HCEC 1CT (cell line): ENCODE data around the gene RAB3C.

Experiments used
- DNase-seq: peaks from one replicate; pipeline ENCODE4 v3.0.0-alpha.2; 2017

RAB3C gene

GRCh38 chr5:58778888-58779287 lies 196.0 kb downstream of the RAB3C start:
- DNase-seq: no peak

DNA sequence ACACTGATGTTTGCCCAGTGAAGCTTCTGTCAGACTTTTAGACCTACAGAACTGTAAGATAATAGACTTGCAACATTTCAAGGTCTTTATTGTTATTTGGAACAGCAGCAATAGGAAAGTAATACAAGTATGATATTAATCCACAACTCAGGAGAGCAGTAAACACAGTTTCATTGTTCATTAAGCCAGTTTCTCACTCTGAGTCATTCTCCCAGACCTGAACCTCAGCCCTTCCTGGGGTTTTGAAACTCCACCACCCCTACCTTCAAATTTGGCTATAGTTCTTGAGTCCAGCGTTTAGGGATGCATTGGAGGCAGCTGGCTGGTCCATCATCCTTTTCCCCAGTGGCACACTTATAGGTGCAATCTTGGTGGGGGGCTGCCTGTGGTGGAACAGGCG lies 203.2 kb downstream of the RAB3C start:
- DNase-seq: no peak

- DNase-seq: no peak
Observed at GRCh38 chr5:58786711-58787303, 203.9 kb downstream of the RAB3C start.

GRCh38 chr5:58787987-58788386 lies 205.1 kb downstream of the RAB3C start:
- no peak for DNase-seq

DNA sequence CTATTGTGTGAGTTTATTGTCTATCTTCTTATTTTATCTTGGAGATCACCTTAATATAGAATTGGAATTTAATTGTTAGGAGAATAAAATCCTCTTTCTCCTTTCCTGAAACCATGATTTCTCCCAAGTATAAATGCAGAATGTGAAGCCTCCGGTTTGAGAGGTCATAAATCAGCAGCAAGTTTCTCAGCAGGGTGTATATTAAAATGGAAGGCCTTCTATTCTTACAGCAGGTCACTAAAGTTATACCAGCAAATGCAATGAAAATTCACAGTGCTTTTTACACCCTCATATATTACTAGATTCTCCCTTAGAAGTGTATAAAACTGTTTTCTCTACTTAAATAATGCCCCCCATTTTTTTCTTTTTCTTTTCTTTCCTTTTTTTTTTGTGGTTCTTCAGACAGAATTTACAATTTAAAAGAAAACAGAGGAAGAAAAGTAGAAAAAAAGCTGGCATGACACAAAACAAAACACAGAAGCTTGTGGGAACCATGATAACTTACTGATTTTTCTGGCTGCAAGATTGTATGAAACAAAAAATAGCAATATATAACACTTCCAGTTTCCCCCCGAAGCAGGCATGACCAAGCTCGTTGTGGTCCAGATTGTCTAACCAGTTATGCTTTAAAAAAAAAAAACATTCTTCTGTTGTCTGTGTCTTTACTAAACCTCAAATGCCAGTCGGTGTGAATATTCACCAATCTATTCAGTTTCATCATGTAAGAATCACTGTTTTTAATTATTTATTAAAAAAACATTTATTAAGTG lies 211.2 kb downstream of the RAB3C start:
- DNase-seq: no peak

DNA sequence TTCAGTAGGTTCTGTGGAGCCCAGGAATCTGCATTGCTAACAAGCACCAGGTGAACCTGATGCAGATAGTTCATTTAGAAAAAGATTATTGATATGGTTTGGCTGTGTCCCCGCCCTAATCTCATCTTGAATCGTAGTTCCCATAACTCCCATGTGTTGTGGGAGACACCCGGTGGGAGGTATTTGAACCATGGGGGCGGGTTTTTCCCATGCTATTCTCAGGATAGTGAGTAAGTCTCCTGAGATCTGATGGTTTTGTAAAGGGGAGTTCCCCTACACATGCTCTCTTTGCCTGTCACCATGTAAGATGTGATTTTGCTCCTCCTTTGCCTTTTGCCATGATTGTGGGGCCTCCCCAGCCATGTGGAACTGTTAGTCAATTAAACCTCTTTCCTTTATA lies 212.0 kb downstream of the RAB3C start:
- no peak for DNase-seq

DNA sequence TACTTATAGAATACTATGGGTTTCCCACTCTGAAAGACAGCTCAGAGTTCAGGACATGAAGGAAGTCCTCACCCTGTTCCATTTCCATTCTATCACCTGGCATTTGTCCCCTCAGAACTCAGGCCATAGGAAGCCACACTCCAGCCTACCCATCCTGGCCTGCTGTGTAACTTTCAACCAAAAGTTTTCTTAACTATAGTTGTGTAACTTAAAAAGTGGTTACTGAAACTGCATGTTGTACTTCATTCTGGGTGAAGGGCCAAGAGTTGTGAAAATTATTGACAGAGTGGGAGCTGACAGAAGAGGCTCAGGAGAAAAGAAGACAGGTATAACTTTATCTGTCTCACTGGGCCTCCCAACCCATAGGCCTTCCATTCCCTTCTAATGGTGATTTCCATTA lies 212.5 kb downstream of the RAB3C start:
- DNase-seq: no peak

DNA sequence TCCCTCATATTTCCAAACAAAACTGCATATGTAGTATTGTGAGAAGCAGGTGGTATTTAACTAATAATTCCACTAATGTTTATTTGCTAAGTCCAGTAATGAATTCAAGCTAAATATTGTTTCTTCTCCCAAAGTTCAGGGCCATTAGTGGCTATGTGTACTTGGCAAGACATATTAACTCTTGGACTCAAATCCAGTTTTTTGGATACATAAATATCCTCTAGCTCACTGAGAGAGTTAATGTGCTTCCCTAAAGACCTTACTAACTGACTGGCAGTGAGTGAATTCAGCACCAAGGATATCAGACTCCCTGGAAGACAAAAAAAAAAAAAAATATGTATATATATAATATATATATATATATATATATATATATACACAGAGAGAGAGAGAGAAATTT lies 214.1 kb downstream of the RAB3C start:
- no peak for DNase-seq

DNA sequence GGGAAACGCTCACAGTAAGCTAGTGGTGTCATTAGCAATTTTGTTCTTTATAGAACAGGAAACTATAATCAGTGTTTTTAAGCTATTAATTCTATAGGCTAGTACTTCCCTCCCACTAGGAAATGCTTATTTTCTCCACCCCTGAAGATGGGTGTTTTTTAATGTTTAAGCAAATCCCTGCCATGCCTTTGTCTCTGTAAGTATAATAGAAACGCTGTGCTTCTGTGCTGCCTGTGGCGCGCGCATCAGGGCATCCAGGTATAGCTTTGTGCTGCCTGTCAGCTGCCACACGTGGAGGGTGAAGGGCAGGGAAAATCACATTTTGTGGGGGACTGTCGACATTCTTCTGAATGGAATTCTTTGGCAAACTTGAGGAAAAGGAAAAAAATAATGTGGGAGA lies 217.5 kb downstream of the RAB3C start:
- no peak for DNase-seq

DNA sequence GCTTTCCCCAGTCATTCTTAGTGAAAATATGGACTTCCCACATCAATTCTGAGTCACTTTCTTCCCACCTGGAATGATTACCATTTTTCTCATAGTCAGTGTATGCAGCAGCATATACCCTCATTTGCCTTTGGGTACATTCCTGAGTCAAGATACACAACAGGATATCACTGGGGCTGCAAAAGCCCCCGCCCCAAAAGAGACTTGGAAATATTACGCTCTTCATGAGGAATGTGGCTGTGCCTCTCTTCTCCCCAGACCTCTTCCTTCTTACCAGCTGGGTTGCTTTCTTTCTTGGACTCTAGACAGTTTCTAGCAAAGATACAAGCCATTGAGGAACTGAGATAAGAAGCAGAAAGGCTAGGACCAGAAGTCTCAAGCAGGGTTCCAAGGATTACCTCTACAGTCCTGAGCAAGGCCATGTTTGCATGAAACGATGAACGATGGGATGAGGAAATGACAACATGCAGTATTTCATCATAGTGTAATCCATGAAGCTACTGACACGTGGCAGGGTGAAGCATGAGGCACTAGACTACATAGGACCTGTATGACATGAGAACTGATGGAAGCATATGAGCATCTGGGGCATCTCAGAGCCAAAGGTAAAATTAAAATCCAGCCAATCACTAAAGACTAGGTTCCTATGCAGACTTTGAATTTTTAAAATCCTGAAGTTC lies 218.1 kb downstream of the RAB3C start:
- DNase-seq: no peak

- no peak for DNase-seq
Observed at GRCh38 chr5:58803056-58803455, 220.2 kb downstream of the RAB3C start.

DNA sequence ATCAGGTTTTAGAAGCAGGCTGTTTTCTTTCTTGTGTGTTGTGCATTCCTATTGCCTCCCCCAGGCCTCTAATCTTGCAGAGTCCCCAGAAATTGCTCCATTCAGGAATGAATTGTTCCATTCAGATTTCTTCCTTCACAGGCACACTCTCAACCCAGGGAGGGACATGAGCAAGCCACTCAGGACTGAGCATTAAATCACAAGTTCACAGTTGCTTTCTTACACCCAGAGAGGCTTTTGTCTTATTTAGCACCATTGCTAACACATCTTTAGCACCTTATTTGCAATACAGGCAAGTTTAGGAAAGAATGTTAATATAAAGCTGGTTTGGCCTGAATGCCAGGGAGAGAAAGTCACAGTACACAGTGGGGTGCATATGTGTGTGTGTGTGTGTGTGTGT lies 221.4 kb downstream of the RAB3C start:
- DNase-seq: no peak

DNA sequence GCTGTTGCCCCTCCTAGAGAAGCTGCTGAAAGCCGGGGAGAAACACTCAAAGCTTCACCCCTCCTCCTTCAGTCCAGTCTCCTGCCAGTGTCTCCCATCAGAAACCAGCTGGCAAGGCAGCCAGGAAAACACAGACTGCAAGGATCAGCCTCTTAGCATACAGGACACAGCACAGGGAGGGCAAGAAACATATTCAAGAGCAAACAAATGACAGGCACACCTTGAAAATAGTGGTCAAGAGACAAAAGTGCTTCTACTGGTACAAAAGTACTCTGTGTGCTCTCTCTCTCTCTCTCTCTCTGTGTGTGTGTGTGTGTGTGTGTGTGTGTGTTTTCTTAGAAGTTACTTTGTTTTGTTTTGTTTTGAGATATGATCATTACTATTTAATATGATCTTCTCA lies 227.2 kb downstream of the RAB3C start:
- DNase-seq: no peak

DNA sequence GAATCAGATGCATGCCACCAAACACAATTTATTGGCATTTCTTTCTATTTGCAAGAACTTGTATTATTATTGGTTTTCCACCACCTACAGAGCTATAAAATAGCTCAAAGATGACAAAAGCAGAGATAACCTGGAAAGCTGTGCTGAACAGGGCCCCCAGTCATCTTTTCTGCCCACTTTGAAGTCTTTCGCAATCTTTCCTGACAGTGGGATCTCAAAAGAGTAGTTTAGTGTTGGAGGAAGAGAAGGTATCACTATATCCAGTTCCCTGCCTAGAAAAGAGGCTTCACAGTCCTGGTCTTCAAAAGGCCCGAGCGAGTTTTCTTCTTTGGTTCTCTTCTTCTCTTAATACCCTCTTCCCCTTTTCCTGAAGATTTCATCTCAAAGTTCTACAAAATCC lies 231.0 kb downstream of the RAB3C start:
- DNase-seq: no peak

GRCh38 chr5:58816181-58816731 lies 233.4 kb downstream of the RAB3C start:
- DNase-seq: no peak

DNA sequence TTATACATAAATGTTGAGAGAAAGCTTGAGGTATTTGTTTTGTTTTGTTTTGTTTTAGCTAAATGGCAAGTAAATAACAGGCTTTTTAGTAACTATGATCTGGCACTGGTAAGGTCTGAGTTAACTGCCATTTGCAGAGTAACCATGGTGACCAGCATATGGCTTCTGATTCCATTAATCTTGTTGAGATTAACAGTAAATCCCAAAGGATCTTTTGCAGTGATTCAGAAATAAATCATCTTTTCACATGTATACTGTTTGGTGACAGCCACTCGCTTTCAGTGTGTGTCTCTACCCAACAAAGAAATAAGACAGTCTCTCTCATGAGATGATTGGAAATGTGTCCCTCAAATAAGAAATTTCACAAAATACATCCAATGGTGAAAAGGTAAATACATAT lies 235.6 kb downstream of the RAB3C start:
- no peak for DNase-seq

- DNase-seq: no peak
Observed at GRCh38 chr5:58825441-58825840, 242.6 kb downstream of the RAB3C start.

GRCh38 chr5:58825899-58826298 lies 243.0 kb downstream of the RAB3C start:
- no peak for DNase-seq

DNA sequence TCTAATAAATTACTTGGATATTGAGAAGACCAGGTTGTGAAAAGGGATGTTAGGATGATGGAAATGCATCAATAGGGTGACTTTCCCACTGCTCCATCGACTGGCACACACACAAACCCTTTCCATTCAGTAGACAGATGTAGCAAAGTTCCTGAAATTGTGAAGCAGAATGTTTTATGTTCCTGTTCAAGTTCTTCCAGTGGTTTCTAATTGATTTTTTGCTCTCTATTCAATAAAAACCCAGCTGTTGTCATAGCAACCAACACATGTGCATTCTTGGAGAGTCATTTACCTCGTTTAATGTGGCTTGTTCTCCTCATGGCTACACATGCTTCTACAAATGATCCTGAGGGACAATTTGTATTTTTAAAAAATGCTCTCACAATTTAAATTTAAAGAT lies 244.6 kb downstream of the RAB3C start:
- no peak for DNase-seq

- no peak for DNase-seq
Observed at GRCh38 chr5:58828258-58828657, 245.4 kb downstream of the RAB3C start.

DNA sequence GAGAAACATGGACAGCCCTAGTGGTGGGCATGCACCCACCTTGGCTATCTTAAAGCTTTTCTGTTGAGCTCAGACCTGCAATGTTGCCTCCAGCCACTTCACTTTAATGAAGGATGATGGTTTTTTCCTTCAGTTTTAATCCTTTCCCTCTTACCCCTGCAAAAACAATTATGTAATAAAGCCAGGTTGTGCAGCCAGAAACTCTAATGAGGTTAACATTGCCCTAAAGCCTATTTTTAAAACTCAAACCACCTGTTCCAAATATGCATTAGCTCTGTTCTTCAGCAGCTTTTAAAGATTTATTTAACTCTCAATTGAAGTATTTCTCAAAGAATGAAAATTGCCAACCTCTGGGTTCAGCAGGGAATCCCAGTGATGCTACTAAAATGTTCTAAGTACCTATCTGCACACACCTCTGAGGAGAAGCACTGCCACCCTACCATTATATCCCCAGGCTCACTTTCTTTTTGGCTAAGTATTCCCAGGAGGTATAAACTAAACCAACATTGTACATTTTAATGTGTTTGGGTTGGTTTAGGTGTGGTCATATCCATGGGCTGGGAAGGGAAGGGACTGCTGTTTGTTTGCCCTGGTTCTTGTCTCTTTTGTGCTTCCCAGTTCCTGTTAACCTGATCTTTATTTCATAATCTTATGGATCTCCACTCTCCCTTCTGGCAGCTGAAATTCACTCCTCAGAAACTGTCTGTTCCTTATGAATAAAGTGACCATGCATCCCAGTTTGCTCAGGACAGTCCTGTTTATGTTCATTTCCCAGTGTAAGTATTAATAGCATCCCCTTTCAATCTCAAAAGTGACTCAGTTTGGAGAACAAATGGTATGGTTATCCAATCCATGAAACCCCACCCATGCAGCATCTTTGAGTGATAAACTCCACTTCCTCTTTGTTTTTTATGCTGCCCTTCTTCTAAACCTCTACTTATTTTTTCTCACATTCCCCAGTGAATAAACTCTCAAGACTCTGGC lies 251.7 kb downstream of the RAB3C start:
- no peak for DNase-seq

DNA sequence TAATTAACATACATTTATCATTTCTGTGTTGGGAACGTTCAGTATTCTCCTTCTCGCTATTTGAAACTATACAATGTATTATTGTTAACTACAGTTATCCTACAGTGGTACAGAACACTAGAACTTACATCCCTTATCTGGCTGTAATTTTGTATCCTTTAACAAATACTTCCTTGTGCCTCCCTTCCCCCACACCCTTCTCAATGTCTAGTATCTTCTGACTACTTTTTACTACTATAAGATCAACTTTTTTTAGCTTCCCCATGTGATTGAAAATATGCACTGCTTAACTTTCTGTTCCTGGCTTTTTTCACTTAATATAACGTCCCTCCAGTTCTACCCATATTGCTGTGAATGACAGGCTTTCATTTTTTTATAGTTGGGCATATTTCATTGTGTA lies 253.5 kb downstream of the RAB3C start:
- no peak for DNase-seq

DNA sequence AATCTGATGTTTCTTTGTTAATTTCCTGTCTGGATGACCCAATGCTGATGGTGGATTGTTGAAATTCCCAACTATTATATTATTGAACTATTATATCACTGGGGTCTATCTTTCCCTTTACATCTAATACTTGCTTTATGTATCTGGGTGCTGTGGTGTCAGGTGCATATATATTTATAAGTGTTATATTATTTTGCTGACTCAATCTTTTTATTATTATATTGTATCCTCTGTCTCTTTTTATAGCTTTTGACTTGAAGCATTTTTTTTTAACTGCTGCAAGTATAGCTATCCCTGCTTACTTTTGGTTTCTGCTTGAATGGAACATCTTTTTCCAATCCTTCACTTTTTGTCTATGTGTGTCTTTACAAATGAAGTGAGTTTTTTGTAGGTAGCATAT lies 255.9 kb downstream of the RAB3C start:
- DNase-seq: no peak
